Fibroblast of skin of back (primary cell): ENCODE data around the gene CMTM4.
"Not testable (repeated sequence)": the region's sequence is repeated elsewhere in the genome, so short reads cannot be mapped to it uniquely, and the experiment has no call there.

ENCODE experiments used
- DNase-seq: peaks from one replicate; pipeline ENCODE4 v3.0.0-alpha.2; 2013

The CMTM4 gene

GRCh38 chr16:66639091-66639885 lies 57.3 kb downstream of the CMTM4 start:
- DNase-seq: peak; percentile 23

GRCh38 chr16:66637806-66638205 lies 58.7 kb downstream of the CMTM4 start:
- no peak for DNase-seq

- DNase-seq: no peak
Measured at GRCh38 chr16:66636199-66636598, 60.3 kb downstream of the CMTM4 start.

GRCh38 chr16:66635406-66635805 lies 61.1 kb downstream of the CMTM4 start:
- no peak for DNase-seq

- no peak for DNase-seq
Measured at GRCh38 chr16:66634527-66635196, 61.9 kb downstream of the CMTM4 start.

GRCh38 chr16:66631558-66631957 lies 65.0 kb downstream of the CMTM4 start:
- not testable (repeated sequence) for DNase-seq

- DNase-seq: not testable (repeated sequence)
Measured at GRCh38 chr16:66630561-66631260, 65.8 kb downstream of the CMTM4 start.

- no peak for DNase-seq
Measured at GRCh38 chr16:66629856-66630255, 66.7 kb downstream of the CMTM4 start.

- not testable (repeated sequence) for DNase-seq
Measured at GRCh38 chr16:66627611-66628378, 68.7 kb downstream of the CMTM4 start.

GRCh38 chr16:66623755-66624154 lies 72.8 kb downstream of the CMTM4 start:
- DNase-seq: no peak

- no peak for DNase-seq
Measured at GRCh38 chr16:66622863-66623262, 73.7 kb downstream of the CMTM4 start.

- DNase-seq: no peak
Measured at GRCh38 chr16:66621973-66622372, 74.6 kb downstream of the CMTM4 start.

GRCh38 chr16:66620429-66620795 lies 76.1 kb downstream of the CMTM4 start:
- no peak for DNase-seq

GRCh38 chr16:66619534-66620428 lies 76.8 kb downstream of the CMTM4 start:
- peak; percentile 77 for DNase-seq

GRCh38 chr16:66618588-66619375 lies 77.8 kb downstream of the CMTM4 start:
- peak; percentile 98 for DNase-seq

GRCh38 chr16:66617728-66618127 lies 78.8 kb downstream of the CMTM4 start:
- no peak for DNase-seq

- no peak for DNase-seq
Measured at GRCh38 chr16:66617010-66617434, 79.5 kb downstream of the CMTM4 start.

- no peak for DNase-seq
Measured at GRCh38 chr16:66616592-66616991, 80.0 kb downstream of the CMTM4 start.

- no peak for DNase-seq
Measured at GRCh38 chr16:66616169-66616568, 80.4 kb downstream of the CMTM4 start.

- DNase-seq: no peak
Measured at GRCh38 chr16:66614161-66614802, 82.3 kb downstream of the CMTM4 start.
